WTC11 (cell line): ENCODE measurements around the gene MED12L. TPM values are rescaled to one million over a fixed set of nuclear protein-coding genes. Genes with fewer than 3 reads are reported as not detected.

Experiments used
- ATAC-seq: fragments of 200-7000 bp; cut with Tn5 transposase; 2 replicates; pipeline ENCODE4 v1.10.0; 2021; ENCODE audit warnings: mild to moderate bottlenecking, moderate library complexity
- CTCF ChIA-PET: fragments of 300-600 bp; sonication (Branson Sonifier 250); formaldehyde crosslinking; loops from one replicate; lab custom pipeline; 2021; ENCODE audit warnings: antibody characterized with exemption; lab: Charles Lee
- POLR2A ChIA-PET: fragments of 350-600 bp; sonication (Branson Sonifier 250); formaldehyde crosslinking; loops from one replicate; lab custom pipeline; 2021; ENCODE audit warnings: antibody characterized with exemption; lab: Charles Lee
- DNase-seq: peaks from one replicate; pipeline ENCODE4 v3.0.0; 2021; ENCODE audit warnings: low spot score
- H3K27ac Mint-ChIP-seq: 2 replicates; pipeline ENCODE4 v1.8.0; 2021; ENCODE audit warnings: mixed read lengths
- H3K27me3 Mint-ChIP-seq: 2 replicates; pipeline ENCODE4 v1.8.0; 2021; ENCODE audit warnings: low read depth, mild to moderate bottlenecking, moderate library complexity, mixed read lengths
- H3K36me3 Mint-ChIP-seq: 2 replicates; pipeline ENCODE4 v1.8.0; 2021; ENCODE audit warnings: mixed read lengths
- H3K4me1 Mint-ChIP-seq: 2 replicates; pipeline ENCODE4 v1.8.0; 2022; ENCODE audit warnings: mixed read lengths
- H3K4me3 Mint-ChIP-seq: 2 replicates; pipeline ENCODE4 v1.8.0; 2021; ENCODE audit warnings: mild to moderate bottlenecking, moderate library complexity, mixed read lengths
- H3K9me3 Mint-ChIP-seq: 2 replicates; pipeline ENCODE4 v1.8.0; 2021; ENCODE audit warnings: mixed read lengths
- ATF2 ChIP-seq: sonication (generic); formaldehyde crosslinking; IDR thresholded peaks from 2 replicates; pipeline ENCODE4 v1.8.1; 2022; ENCODE audit warnings: low read depth, missing genetic modification reagents, borderline replicate concordance
- E2F4 ChIP-seq: sonication (generic); formaldehyde crosslinking; IDR thresholded peaks from 2 replicates; pipeline ENCODE4 v1.8.1; 2022; ENCODE audit warnings: low read depth, mild to moderate bottlenecking, moderate library complexity, missing genetic modification reagents, borderline replicate concordance
- ERG ChIP-seq: fragments of 250-450 bp; sonication (Bioruptor Pico); IDR thresholded peaks from 2 replicates; pipeline ENCODE4 v1.8.0; 2021; ENCODE audit warnings: mild to moderate bottlenecking
- FOXK1 ChIP-seq: sonication (generic); formaldehyde crosslinking; IDR thresholded peaks from 2 replicates; pipeline ENCODE4 v1.8.0; 2022; ENCODE audit warnings: mild to moderate bottlenecking, moderate library complexity, missing genetic modification reagents
- GTF2I ChIP-seq: fragments of 250-450 bp; sonication (Bioruptor Pico); conservative IDR thresholded peaks from 2 replicates; pipeline ENCODE4 v1.4.0; 2021; ENCODE audit warnings: mild to moderate bottlenecking
- KAT7 ChIP-seq: sonication (generic); formaldehyde crosslinking; IDR thresholded peaks from 2 replicates; pipeline ENCODE4 v1.8.1; 2023; ENCODE audit warnings: missing genetic modification reagents, mild to moderate bottlenecking, borderline replicate concordance
- NFYB ChIP-seq: sonication (generic); formaldehyde crosslinking; conservative IDR thresholded peaks from 2 replicates; pipeline ENCODE4 v1.8.0; 2022; ENCODE audit warnings: low read depth, missing genetic modification reagents
- NR1H2 ChIP-seq: sonication (generic); formaldehyde crosslinking; IDR thresholded peaks from 2 replicates; pipeline ENCODE4 v1.9.0; 2021; ENCODE audit warnings: mild to moderate bottlenecking, moderate library complexity, missing genetic modification reagents
- RORB ChIP-seq: fragments of 250-450 bp; sonication (Bioruptor Pico); IDR thresholded peaks from 2 replicates; pipeline ENCODE4 v1.9.0; 2021; ENCODE audit warnings: mild to moderate bottlenecking
- SMAD4 ChIP-seq: sonication (generic); formaldehyde crosslinking; IDR thresholded peaks from 2 replicates; pipeline ENCODE4 v1.8.0; 2022; ENCODE audit warnings: mild to moderate bottlenecking, missing genetic modification reagents
- TCF7 ChIP-seq: sonication (generic); formaldehyde crosslinking; IDR thresholded peaks from 2 replicates; pipeline ENCODE4 v1.8.0; 2022; ENCODE audit warnings: mild to moderate bottlenecking, low read depth, missing genetic modification reagents, moderate library complexity
- USF1 ChIP-seq: sonication (generic); formaldehyde crosslinking; IDR thresholded peaks from 2 replicates; pipeline ENCODE4 v1.8.0; 2022; ENCODE audit warnings: mild to moderate bottlenecking, missing genetic modification reagents
- ZNF317 ChIP-seq: sonication (generic); formaldehyde crosslinking; IDR thresholded peaks from 2 replicates; pipeline ENCODE4 v1.8.1; 2023; ENCODE audit warnings: low read depth, mild to moderate bottlenecking, moderate library complexity, missing genetic modification reagents, borderline replicate concordance
- ZNF396 ChIP-seq: fragments of 250-450 bp; sonication (Bioruptor Pico); IDR thresholded peaks from 2 replicates; pipeline ENCODE4 v1.8.0; 2021; ENCODE audit warnings: mild to moderate bottlenecking, moderate library complexity, borderline replicate concordance
- ZNF671 ChIP-seq: fragments of 250-450 bp; sonication (Bioruptor Pico); IDR thresholded peaks from 2 replicates; pipeline ENCODE4 v1.8.0; 2021; ENCODE audit warnings: mild to moderate bottlenecking
- total RNA-seq: library from RNA; stranded (reverse); gene quantifications from 3 replicates; pipeline ENCODE4 v1.2.3, GENCODE V29; 2021
- TF ChIP-seq, protein P1 (sequence below): fragments of 250-450 bp; sonication (Bioruptor Pico); conservative IDR thresholded peaks from 2 replicates; pipeline ENCODE4 v1.9.0; 2021; ENCODE audit warnings: mild to moderate bottlenecking
- TF ChIP-seq, protein P2 (sequence below): sonication (generic); formaldehyde crosslinking; IDR thresholded peaks from 2 replicates; pipeline ENCODE4 v1.8.0; 2022; ENCODE audit warnings: missing genetic modification reagents

The MED12L gene
- total RNA-seq, 1 experiment from 2014 or later, result 27.4 TPM

GRCh38 chr3:151330899-151331298 lies 245.4 kb downstream of the MED12L start:
- TF ChIP-seq ZNF396 (no peak), GTF2I (CRISPR knock-in tag) (no peak), TCF7 (no peak), USF1 (CRISPR knock-in tag) (no peak), SMAD4 (CRISPR knock-in tag) (no peak), ZNF317 (no peak), NR1H2 (CRISPR knock-in tag) (no peak), FOXK1 (CRISPR knock-in tag) (no peak), RORB (CRISPR knock-in tag) (no peak), NFYB (no peak), ZNF671 (no peak), E2F4 (no peak), KAT7 (CRISPR knock-in tag) (no peak), ATF2 (CRISPR knock-in tag) (no peak), ERG (CRISPR knock-in tag) (no peak)
- TF ChIP-seq, protein P1, sequence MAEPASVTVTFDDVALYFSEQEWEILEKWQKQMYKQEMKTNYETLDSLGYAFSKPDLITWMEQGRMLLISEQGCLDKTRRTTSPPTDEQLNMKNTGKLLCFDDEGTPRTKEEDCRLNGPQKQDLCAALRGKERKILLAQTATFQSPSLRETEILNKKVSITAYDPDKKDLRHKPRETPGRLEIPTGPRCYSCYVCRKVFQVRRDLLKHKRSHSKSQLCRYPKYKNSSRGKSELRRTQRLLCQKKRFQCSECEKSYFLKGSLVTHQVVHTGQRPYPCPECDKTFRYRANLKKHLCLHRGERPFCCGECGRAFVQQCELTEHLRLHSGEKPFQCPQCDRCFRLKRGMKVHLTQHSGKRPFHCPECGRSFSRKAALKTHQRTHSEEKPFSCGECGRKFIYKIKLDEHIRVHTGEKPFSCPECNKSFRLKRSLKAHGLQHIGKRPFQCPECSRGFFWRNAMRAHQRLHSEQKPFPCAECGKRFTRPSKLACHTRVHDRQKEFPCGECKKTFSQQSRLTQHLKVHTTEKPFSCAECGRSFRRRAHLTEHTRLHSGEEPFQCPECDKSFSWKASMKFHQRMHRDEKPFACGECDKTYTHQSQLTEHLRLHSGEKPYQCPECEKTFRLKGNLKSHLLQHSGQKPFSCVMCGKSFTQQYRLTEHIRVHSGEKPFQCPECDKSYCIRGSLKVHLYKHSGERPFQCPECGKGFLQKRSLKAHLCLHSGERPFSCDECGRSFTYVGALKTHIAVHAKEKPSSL (CRISPR knock-in tag), result no peak
- TF ChIP-seq, protein P2, sequence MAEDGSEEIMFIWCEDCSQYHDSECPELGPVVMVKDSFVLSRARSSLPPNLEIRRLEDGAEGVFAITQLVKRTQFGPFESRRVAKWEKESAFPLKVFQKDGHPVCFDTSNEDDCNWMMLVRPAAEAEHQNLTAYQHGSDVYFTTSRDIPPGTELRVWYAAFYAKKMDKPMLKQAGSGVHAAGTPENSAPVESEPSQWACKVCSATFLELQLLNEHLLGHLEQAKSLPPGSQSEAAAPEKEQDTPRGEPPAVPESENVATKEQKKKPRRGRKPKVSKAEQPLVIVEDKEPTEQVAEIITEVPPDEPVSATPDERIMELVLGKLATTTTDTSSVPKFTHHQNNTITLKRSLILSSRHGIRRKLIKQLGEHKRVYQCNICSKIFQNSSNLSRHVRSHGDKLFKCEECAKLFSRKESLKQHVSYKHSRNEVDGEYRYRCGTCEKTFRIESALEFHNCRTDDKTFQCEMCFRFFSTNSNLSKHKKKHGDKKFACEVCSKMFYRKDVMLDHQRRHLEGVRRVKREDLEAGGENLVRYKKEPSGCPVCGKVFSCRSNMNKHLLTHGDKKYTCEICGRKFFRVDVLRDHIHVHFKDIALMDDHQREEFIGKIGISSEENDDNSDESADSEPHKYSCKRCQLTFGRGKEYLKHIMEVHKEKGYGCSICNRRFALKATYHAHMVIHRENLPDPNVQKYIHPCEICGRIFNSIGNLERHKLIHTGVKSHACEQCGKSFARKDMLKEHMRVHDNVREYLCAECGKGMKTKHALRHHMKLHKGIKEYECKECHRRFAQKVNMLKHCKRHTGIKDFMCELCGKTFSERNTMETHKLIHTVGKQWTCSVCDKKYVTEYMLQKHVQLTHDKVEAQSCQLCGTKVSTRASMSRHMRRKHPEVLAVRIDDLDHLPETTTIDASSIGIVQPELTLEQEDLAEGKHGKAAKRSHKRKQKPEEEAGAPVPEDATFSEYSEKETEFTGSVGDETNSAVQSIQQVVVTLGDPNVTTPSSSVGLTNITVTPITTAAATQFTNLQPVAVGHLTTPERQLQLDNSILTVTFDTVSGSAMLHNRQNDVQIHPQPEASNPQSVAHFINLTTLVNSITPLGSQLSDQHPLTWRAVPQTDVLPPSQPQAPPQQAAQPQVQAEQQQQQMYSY (CRISPR knock-in tag), result no peak
- Mint-ChIP-seq H3K9me3 (no peaks in the 10 kb centered on the region), H3K4me3 (no peak overlapping the region), H3K4me1 (peaks cover 8% of the 10 kb centered on the region), H3K27ac (no peak overlapping the region), H3K36me3 (no peaks in the 10 kb centered on the region), H3K27me3 (no peaks in the 10 kb centered on the region)
- POLR2A ChIA-PET, result no interaction called here
- ATAC-seq (no peak), DNase-seq (no peak)
- CTCF ChIA-PET, result no interaction called here
